GM18508 (cell line): ENCODE results near the gene TMEM52B.

Experiments used
- ATAC-seq: cut with Tn5 transposase; IDR thresholded peaks from one replicate; pipeline ENCODE4 v1.9.1; 2021; ENCODE audit warnings: moderate number of reproducible peaks; ENCODE audit not compliant: insufficient read depth, unreplicated experiment

Gene TMEM52B

GRCh38 chr12:10235761-10236631 is 57.2 kb downstream of the TMEM52B start:
- ATAC-seq = no peak

GRCh38 chr12:10236720-10237119 is 57.9 kb downstream of the TMEM52B start:
- no peak for ATAC-seq

GRCh38 chr12:10238526-10238925 is 59.7 kb downstream of the TMEM52B start:
- ATAC-seq = no peak

GRCh38 chr12:10241290-10241689 is 62.5 kb downstream of the TMEM52B start:
- ATAC-seq = no peak
